Hematopoietic multipotent progenitor cell treated with erythropoietin and hydrocortisone succinate and interleukin-3 and kit ligand, for 6 days (in vitro differentiated cells): ENCODE data around the gene RTF1.

Experiments
- DNase-seq: peaks from one replicate; pipeline ENCODE4 v3.0.0-alpha.2; 2015

Gene RTF1

GRCh38 chr15:41490355-41490754, 73.5 kb downstream of the RTF1 start:
- no peak for DNase-seq

- DNase-seq, result no peak
Observed at GRCh38 chr15:41491889-41492288, 75.0 kb downstream of the RTF1 start.

- no peak for DNase-seq
Observed at GRCh38 chr15:41492597-41493204, 75.8 kb downstream of the RTF1 start.

GRCh38 chr15:41493205-41493901, 76.5 kb downstream of the RTF1 start, which contains the start of gene ITPKA:
ITPKA (plus strand) TSS chr15:41493874; CDS start chr15:41493928, 54 bp downstream.
- DNase-seq, result peak; percentile 59

GRCh38 chr15:41493902-41494189, 77.0 kb downstream of the RTF1 start:
- DNase-seq, result no peak

- DNase-seq, result no peak
Observed at GRCh38 chr15:41494190-41494921, 77.5 kb downstream of the RTF1 start.

GRCh38 chr15:41494922-41495735, 78.2 kb downstream of the RTF1 start:
- DNase-seq, result no peak

- peak; percentile 45 for DNase-seq
Observed at GRCh38 chr15:41495736-41496599, 79.1 kb downstream of the RTF1 start.

GRCh38 chr15:41498657-41499056, 81.8 kb downstream of the RTF1 start:
- no peak for DNase-seq

- DNase-seq, result no peak
Observed at GRCh38 chr15:41499109-41499851, 82.4 kb downstream of the RTF1 start.

- no peak for DNase-seq
Observed at GRCh38 chr15:41501191-41501917, 84.5 kb downstream of the RTF1 start.

- peak; percentile 48 for DNase-seq
Observed at GRCh38 chr15:41501931-41502794, 85.3 kb downstream of the RTF1 start.

- DNase-seq, result peak; percentile 62
Observed at GRCh38 chr15:41502795-41503668, 86.1 kb downstream of the RTF1 start.

GRCh38 chr15:41503669-41504010, 86.7 kb downstream of the RTF1 start:
- no peak for DNase-seq

GRCh38 chr15:41504751-41505492, 88.0 kb downstream of the RTF1 start:
- DNase-seq, result no peak

- no peak for DNase-seq
Observed at GRCh38 chr15:41505776-41506175, 88.9 kb downstream of the RTF1 start.

GRCh38 chr15:41506796-41507341, 90.0 kb downstream of the RTF1 start:
- DNase-seq, result no peak

GRCh38 chr15:41507820-41508290, 91.0 kb downstream of the RTF1 start:
- no peak for DNase-seq
